ENCODE measurements around the gene RIF1.

DNA sequence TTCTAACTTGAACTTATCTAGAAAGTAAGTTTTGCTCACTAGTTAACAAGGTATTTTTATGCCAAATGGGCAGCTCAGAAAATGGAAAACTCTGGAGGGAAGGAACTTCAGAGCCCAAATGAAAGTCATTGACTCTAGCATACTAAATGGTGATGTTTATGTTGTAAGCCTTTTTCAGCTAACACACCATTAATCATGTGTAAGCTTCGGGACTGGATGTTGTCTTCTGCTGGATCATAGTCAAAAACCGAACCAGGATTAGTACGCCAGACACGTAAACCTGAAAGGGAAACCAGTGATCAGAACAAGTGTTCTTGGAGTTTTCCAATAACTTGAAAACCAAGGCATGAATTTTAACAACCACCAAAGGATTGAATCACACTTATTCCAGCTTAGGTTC is 81.8 kb downstream of the RIF1 start:
- TF ChIP-seq, protein P1, sequence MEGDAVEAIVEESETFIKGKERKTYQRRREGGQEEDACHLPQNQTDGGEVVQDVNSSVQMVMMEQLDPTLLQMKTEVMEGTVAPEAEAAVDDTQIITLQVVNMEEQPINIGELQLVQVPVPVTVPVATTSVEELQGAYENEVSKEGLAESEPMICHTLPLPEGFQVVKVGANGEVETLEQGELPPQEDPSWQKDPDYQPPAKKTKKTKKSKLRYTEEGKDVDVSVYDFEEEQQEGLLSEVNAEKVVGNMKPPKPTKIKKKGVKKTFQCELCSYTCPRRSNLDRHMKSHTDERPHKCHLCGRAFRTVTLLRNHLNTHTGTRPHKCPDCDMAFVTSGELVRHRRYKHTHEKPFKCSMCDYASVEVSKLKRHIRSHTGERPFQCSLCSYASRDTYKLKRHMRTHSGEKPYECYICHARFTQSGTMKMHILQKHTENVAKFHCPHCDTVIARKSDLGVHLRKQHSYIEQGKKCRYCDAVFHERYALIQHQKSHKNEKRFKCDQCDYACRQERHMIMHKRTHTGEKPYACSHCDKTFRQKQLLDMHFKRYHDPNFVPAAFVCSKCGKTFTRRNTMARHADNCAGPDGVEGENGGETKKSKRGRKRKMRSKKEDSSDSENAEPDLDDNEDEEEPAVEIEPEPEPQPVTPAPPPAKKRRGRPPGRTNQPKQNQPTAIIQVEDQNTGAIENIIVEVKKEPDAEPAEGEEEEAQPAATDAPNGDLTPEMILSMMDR (conservative IDR thresholded peaks at IDR 0.05; ENCODE audit: low read length): no peak
- no peak for TF ChIP-seq EZH2phosphoT487 (IDR thresholded peaks at IDR 0.05; ENCODE audit: borderline replicate concordance)
